Mesodermal cell (in vitro differentiated cells): ENCODE measurements around the gene RASL10A.

Experiments used
- H3K27ac ChIP-seq: 2 replicates; pipeline ENCODE4 v1.7.0; 2013; ENCODE audit warnings: mild to moderate bottlenecking, low read depth, low read length, moderate library complexity; ENCODE audit not compliant: severe bottlenecking
- H3K36me3 ChIP-seq: 2 replicates; pipeline ENCODE4 v1.7.1; 2013; ENCODE audit warnings: mild to moderate bottlenecking, low read length, moderate library complexity; ENCODE audit not compliant: control insufficient read depth, insufficient read depth
- H3K4me1 ChIP-seq: one replicate; pipeline ENCODE4 v1.7.1; 2013; ENCODE audit warnings: mild to moderate bottlenecking, low read length; ENCODE audit not compliant: insufficient read depth, control insufficient read depth, poor library complexity, severe bottlenecking
- H3K4me3 ChIP-seq: 2 replicates; pipeline ENCODE4 v1.7.0; 2013; ENCODE audit warnings: low read length, control low read depth, mild to moderate bottlenecking; ENCODE audit not compliant: insufficient read depth, poor library complexity, severe bottlenecking; ENCODE audit errors: extremely low read depth
- H3K9me3 ChIP-seq: 2 replicates; pipeline ENCODE4 v1.7.1; 2013; ENCODE audit warnings: mild to moderate bottlenecking, low read length, moderate library complexity; ENCODE audit not compliant: control insufficient read depth
- WGBS, 2 experiments: methylation state at CpG; one replicate each; pipeline ENCODE4 v1.1.5; 2013; ENCODE audit warnings: missing lambda C conversion rate in 2 of 2; ENCODE audit not compliant: insufficient coverage in 2 of 2; 5-methylcytosine and 5-hydroxymethylcytosine counted together

Gene RASL10A

GRCh38 chr22:29305836-29306174, 9.7 kb downstream of the RASL10A start:
- Histone ChIP-seq H3K4me3 (peak overlapping the region; percentile 71), H3K9me3 (no peaks in the 10 kb centered on the region), H3K36me3 (peaks cover 4% of the 10 kb centered on the region), H3K27ac (peak overlapping the region; percentile 41), H3K4me1 (peaks cover 10% of the 10 kb centered on the region)
- 71 to 76% methylated on average over 4 to 6 of the region's 7 CpGs for WGBS, 2 experiments

- Histone ChIP-seq H3K27ac (no peak overlapping the region), H3K36me3 (peaks cover 30% of the 10 kb centered on the region), H3K4me1 (no peaks in the 10 kb centered on the region), H3K9me3 (no peaks in the 10 kb centered on the region), H3K4me3 (no peak overlapping the region)
- 85 to 86% methylated on average over 12 of the region's 13 CpGs for WGBS, 2 experiments
Observed at GRCh38 chr22:29302681-29303465, 12.6 kb downstream of the RASL10A start.

GRCh38 chr22:29302402-29302680, 13.2 kb downstream of the RASL10A start:
- Histone ChIP-seq H3K4me3 (no peak overlapping the region), H3K9me3 (no peaks in the 10 kb centered on the region), H3K4me1 (no peaks in the 10 kb centered on the region), H3K27ac (no peak overlapping the region), H3K36me3 (peaks cover 36% of the 10 kb centered on the region)
- WGBS, 2 experiments = 89 to 100% methylated on average over 1 to 2 of the region's 2 CpGs

- no peak overlapping the region for H3K4me3 ChIP-seq
- H3K36me3 ChIP-seq = peaks cover 40% of the 10 kb centered on the region
- no peaks in the 10 kb centered on the region for H3K9me3 ChIP-seq
- no peak overlapping the region for H3K27ac ChIP-seq
- 89 to 96% methylated on average over 13 to 14 of the region's 17 CpGs for WGBS, 2 experiments
- H3K4me1 ChIP-seq = no peaks in the 10 kb centered on the region
Observed at GRCh38 chr22:29301716-29302401, 13.6 kb downstream of the RASL10A start.

GRCh38 chr22:29300807-29301601, 14.5 kb downstream of the RASL10A start:
- Histone ChIP-seq H3K27ac (no peak overlapping the region), H3K4me3 (no peak overlapping the region), H3K9me3 (no peaks in the 10 kb centered on the region), H3K36me3 (peaks cover 49% of the 10 kb centered on the region), H3K4me1 (no peaks in the 10 kb centered on the region)
- 96 to 100% methylated on average over 4 to 8 of the region's 10 CpGs for WGBS, 2 experiments

- Histone ChIP-seq H3K4me1 (no peaks in the 10 kb centered on the region), H3K27ac (no peak overlapping the region), H3K9me3 (no peaks in the 10 kb centered on the region), H3K36me3 (peaks cover 55% of the 10 kb centered on the region), H3K4me3 (no peak overlapping the region)
- WGBS, 2 experiments = 97 to 100% methylated on average over 3 of the region's 4 CpGs
Observed at GRCh38 chr22:29300467-29300806, 15.1 kb downstream of the RASL10A start.

- Histone ChIP-seq H3K9me3 (no peaks in the 10 kb centered on the region), H3K4me1 (no peaks in the 10 kb centered on the region), H3K4me3 (no peak overlapping the region), H3K27ac (no peak overlapping the region), H3K36me3 (peaks cover 66% of the 10 kb centered on the region)
- 95 to 99% methylated on average over 15 to 17 of the region's 19 CpGs for WGBS, 2 experiments
Observed at GRCh38 chr22:29299136-29299900, 16.2 kb downstream of the RASL10A start.

GRCh38 chr22:29298641-29299040, 16.9 kb downstream of the RASL10A start:
- no peak overlapping the region for H3K27ac ChIP-seq
- no peak overlapping the region for H3K4me3 ChIP-seq
- peaks cover 73% of the 10 kb centered on the region for H3K36me3 ChIP-seq
- no peaks in the 10 kb centered on the region for H3K9me3 ChIP-seq
- 95 to 99% methylated on average over 4 to 7 of the region's 8 CpGs for WGBS, 2 experiments
- no peaks in the 10 kb centered on the region for H3K4me1 ChIP-seq

- Histone ChIP-seq H3K9me3 (no peaks in the 10 kb centered on the region), H3K27ac (no peak overlapping the region), H3K4me1 (no peaks in the 10 kb centered on the region), H3K36me3 (peaks cover 96% of the 10 kb centered on the region), H3K4me3 (no peak overlapping the region)
Observed at GRCh38 chr22:29292379-29292778, 23.1 kb downstream of the RASL10A start.

- Histone ChIP-seq H3K36me3 (peaks cover 96% of the 10 kb centered on the region), H3K4me3 (no peak overlapping the region), H3K9me3 (no peaks in the 10 kb centered on the region), H3K4me1 (no peaks in the 10 kb centered on the region), H3K27ac (no peak overlapping the region)
- WGBS, 2 experiments = 100% methylated on average over 1 of the region's 7 CpGs; no CpG with 5 or more reads in 1 of the 2 experiments
Observed at GRCh38 chr22:29291215-29291614, 24.3 kb downstream of the RASL10A start.
